OCI-LY7 (cell line): ENCODE results near the gene SARDH. TPM values are rescaled to one million over a fixed set of nuclear protein-coding genes. Genes with fewer than 3 reads are reported as not detected.

Experiments used
- BruUV-seq: library from RNA; stranded (reverse); fragments of 400-500 nt; replicated peaks from 2 replicates; lab custom pipeline; 2021; lab: Mats Ljungman, UMichigan
- CTCF ChIA-PET: fragments of 300-600 bp; sonication (Branson Sonifier 250); formaldehyde crosslinking; loops from one replicate; lab custom pipeline; 2022; ENCODE audit warnings: antibody characterized with exemption; ENCODE audit not compliant: unreplicated experiment; lab: Charles Lee
- POLR2A ChIA-PET: fragments of 300-600 bp; sonication (Branson Sonifier 250); formaldehyde crosslinking; loops from one replicate; lab custom pipeline; 2022; ENCODE audit warnings: antibody characterized with exemption; lab: Charles Lee
- DNase-seq: peaks from one replicate; pipeline ENCODE4 v3.0.0-alpha.2; 2015; ENCODE audit warnings: low spot score
- H2AFZ ChIP-seq: fragments of 200-600 bp; sonication (generic), shearing (Covaris generic); 2 replicates; pipeline ENCODE4 v1.6.1; 2014; ENCODE audit warnings: mild to moderate bottlenecking, antibody characterized with exemption, low read length, moderate library complexity
- H3K27ac ChIP-seq: fragments of 200-600 bp; sonication (generic); 2 replicates; pipeline ENCODE4 v1.5.1; 2014; ENCODE audit warnings: mixed run types, low read depth, mild to moderate bottlenecking, moderate library complexity, low read length, inconsistent platforms; ENCODE audit not compliant: poor library complexity, severe bottlenecking
- H3K36me3 ChIP-seq: fragments of 200-600 bp; sonication (generic); 2 replicates; pipeline ENCODE4 v1.6.1; 2014; ENCODE audit warnings: mild to moderate bottlenecking, antibody characterized with exemption, low read length, moderate library complexity, mixed read lengths; ENCODE audit not compliant: insufficient read depth
- H3K4me1 ChIP-seq: fragments of 200-600 bp; sonication (generic); 2 replicates; pipeline ENCODE4 v1.5.1; 2014; ENCODE audit warnings: mild to moderate bottlenecking, low read length; ENCODE audit not compliant: insufficient read depth, poor library complexity, severe bottlenecking
- H3K4me2 ChIP-seq: fragments of 200-600 bp; sonication (generic); 2 replicates; pipeline ENCODE4 v1.6.1; 2014; ENCODE audit warnings: mild to moderate bottlenecking, low read length
- H3K4me3 ChIP-seq: fragments of 200-600 bp; sonication (generic); 2 replicates; pipeline ENCODE4 v1.5.1; 2014; ENCODE audit warnings: mild to moderate bottlenecking, low read depth, low read length; ENCODE audit not compliant: poor library complexity, severe bottlenecking
- H3K79me2 ChIP-seq: fragments of 200-600 bp; sonication (generic); 2 replicates; pipeline ENCODE4 v1.6.1; 2016; ENCODE audit warnings: low read depth, mild to moderate bottlenecking, low read length, moderate library complexity, mixed read lengths; ENCODE audit not compliant: insufficient read depth
- H3K9me2 ChIP-seq: fragments of 200-600 bp; sonication (generic); 2 replicates; pipeline ENCODE4 v1.6.1; 2016; ENCODE audit warnings: mild to moderate bottlenecking, low read length, mixed read lengths; ENCODE audit not compliant: insufficient read depth
- H3K9me3 ChIP-seq: fragments of 200-600 bp; sonication (generic); 2 replicates; pipeline ENCODE4 v1.6.1; 2014; ENCODE audit warnings: mild to moderate bottlenecking, mixed run types, low read length, mixed read lengths
- H4K20me1 ChIP-seq: fragments of 200-600 bp; sonication (generic); 2 replicates; pipeline ENCODE4 v1.6.1; 2014; ENCODE audit warnings: mild to moderate bottlenecking, antibody characterized with exemption, low read length, moderate library complexity, mixed read lengths; ENCODE audit not compliant: insufficient read depth
- CTCF ChIP-seq: fragments of 200-600 bp; sonication (generic); conservative IDR thresholded peaks from 2 replicates; pipeline ENCODE4 v1.5.1; 2014; ENCODE audit warnings: mild to moderate bottlenecking, antibody characterized with exemption, low read length, moderate library complexity, mixed read lengths
- EZH2phosphoT487 ChIP-seq: fragments of 200-600 bp; sonication (generic); IDR thresholded peaks from 2 replicates; pipeline ENCODE4 v1.6.1; 2018; ENCODE audit warnings: low read depth, borderline replicate concordance, mild to moderate bottlenecking, mixed run types, antibody characterized with exemption, low read length, moderate library complexity, mixed read lengths
- intact Hi-C: fragments of 100-400 bp; cut with micrococcal nuclease; formaldehyde crosslinking; loops from one replicate; pipeline ENCODE4 v1.10.0; 2022; ENCODE audit not compliant: unreplicated experiment
- total RNA-seq, 2 experiments: library from RNA; depleted of rRNA in 1 of 2; stranded (reverse); fragments of >200 nt in 1 of 2; shearing (Covaris generic) in 1 of 2; gene quantifications; 2 replicates each; pipeline ENCODE4 v1.2.3, GENCODE V29; 2014 to 2022

The SARDH gene
- total RNA-seq, 2 experiments from 2014 or later = 42.8 to 60.8 TPM

DNA sequence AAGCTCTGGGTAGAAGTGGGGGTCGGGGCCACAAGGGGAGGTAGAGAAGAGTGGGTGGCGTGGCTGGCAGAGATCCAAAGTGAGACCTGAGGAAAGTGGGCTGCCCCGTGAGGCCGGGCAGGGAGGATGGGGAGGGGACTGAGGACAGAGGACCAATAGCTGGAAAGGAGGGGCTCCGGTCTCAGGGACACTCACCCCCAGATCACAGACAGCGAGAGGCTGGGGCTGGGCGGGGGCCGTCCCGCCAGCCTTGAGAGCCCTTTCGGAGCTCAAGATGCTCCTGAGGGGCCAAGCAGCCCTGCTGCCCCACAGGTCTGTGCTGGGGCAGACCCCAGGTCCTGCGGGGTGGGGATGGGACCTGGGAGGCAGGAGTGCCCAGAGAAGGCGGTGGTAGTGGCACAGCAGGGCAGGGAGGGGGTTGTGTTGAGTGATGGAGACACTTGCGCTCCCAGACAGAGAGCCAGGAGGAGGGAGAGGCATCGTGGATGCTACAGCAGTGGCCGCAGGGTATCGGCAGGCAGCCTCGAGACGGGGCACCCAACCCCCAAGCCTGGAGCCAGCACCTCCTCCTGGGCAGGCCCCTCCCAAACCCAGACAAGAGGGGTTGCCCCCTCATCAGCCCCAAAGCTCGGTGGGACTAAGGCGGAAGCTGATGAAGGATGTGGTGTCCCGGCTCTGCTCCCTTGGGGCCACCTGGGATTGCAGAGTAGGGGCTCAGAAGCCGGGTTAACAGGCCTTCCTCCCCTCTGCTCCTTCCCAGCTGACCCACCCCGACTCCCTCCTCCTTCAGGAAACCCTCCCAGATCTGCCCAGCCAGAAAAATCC, 3.4 kb downstream of the SARDH start:
- BruUV-seq = no TSS peak

DNA sequence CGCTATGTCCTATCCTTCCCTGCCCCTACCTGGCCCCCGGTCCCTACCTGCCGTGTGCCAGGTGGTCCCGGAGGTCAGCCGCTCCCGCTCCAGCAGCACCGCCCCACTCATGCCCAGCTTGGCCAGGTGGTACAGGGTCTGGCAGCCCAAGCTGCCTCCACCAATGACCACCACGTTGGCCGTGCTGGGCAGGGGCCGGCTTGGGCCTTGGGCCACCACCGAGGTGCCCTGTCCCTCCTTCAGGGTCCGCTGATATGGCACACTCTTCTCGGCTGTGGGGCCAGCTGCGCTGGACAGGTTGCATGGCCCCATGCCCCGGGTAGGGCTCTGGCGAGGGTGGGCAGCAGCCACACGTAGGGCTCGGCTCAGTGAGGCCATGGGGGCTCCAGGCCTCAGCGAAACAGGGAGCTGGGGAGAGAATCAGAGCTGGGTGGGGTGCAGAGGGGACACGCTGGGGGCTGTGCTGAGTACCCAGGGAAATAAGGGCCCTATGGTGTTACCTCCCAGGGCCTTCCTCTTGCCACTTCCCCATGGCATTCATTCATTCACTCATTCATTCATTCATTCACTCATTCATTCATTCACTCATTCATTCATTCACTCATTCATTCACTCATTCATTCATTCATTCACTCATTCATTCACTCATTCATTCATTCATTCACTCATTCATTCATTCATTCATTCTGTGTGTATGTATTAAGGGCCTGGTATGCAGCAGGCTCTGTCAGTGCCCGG, 4.2 kb downstream of the SARDH start:
- ChIA-PET CTCF (no interaction called here), POLR2A (no interaction called here)
- no peak for DNase-seq

More for the DNA sequence above, 3.4 kb downstream of the SARDH start:
- H3K27ac ChIP-seq = no peak overlapping the region
- no peak overlapping the region for H3K4me3 ChIP-seq
- H3K79me2 ChIP-seq = no peaks in the 10 kb centered on the region
- no peak for DNase-seq
- ChIA-PET POLR2A (no interaction called here), CTCF (no interaction called here)
- H4K20me1 ChIP-seq = no peaks in the 10 kb centered on the region
- no peaks in the 10 kb centered on the region for H3K9me2 ChIP-seq
- peaks cover 18% of the 10 kb centered on the region for H3K4me1 ChIP-seq
- TF ChIP-seq EZH2phosphoT487 (no peak), CTCF (no peak)
- no peaks in the 10 kb centered on the region for H3K9me3 ChIP-seq
- H3K4me2 ChIP-seq = peak overlapping the region; percentile 31; the same call in 1 of the 2 replicates
- no peaks in the 10 kb centered on the region for H3K36me3 ChIP-seq
- intact Hi-C loops = no loop called here
- no peak overlapping the region for H2AFZ ChIP-seq

More for the DNA sequence above, 4.2 kb downstream of the SARDH start:
- Histone ChIP-seq H3K4me3 (no peak overlapping the region), H3K9me2 (no peaks in the 10 kb centered on the region), H3K4me2 (no peak overlapping the region), H4K20me1 (no peaks in the 10 kb centered on the region), H3K79me2 (no peaks in the 10 kb centered on the region), H3K4me1 (peaks cover 18% of the 10 kb centered on the region), H3K36me3 (no peaks in the 10 kb centered on the region), H3K27ac (no peak overlapping the region), H2AFZ (no peak overlapping the region), H3K9me3 (no peaks in the 10 kb centered on the region)
- intact Hi-C loops = no loop called here
- TF ChIP-seq EZH2phosphoT487 = no peak
- no peak for TF ChIP-seq CTCF
- BruUV-seq = no TSS peak
